ENCODE results near the gene CMTM8.
A peak's percentile ranks its signal among the peaks of the same experiment; 100 is the strongest.

Gene CMTM8

DNA sequence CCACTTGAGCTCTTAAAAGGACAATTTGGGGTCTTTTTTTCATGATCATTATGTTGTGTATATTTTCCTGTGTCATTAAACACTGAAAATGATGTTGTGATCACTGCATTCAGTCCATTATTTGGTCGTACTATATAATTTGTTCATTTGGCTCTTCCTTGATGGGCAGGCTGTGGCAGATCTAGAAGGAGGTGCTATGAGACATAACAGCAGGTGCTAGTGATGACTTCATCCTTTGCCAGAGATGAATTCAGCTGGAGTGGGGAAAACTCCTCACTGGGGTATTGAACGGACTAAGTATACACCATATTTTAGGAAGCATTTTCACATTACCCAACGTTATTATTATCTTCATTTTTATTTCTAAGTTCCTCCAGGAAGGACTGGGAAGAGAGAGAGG, 165.2 kb downstream of the CMTM8 start:
- TF ChIP-seq, protein P1, sequence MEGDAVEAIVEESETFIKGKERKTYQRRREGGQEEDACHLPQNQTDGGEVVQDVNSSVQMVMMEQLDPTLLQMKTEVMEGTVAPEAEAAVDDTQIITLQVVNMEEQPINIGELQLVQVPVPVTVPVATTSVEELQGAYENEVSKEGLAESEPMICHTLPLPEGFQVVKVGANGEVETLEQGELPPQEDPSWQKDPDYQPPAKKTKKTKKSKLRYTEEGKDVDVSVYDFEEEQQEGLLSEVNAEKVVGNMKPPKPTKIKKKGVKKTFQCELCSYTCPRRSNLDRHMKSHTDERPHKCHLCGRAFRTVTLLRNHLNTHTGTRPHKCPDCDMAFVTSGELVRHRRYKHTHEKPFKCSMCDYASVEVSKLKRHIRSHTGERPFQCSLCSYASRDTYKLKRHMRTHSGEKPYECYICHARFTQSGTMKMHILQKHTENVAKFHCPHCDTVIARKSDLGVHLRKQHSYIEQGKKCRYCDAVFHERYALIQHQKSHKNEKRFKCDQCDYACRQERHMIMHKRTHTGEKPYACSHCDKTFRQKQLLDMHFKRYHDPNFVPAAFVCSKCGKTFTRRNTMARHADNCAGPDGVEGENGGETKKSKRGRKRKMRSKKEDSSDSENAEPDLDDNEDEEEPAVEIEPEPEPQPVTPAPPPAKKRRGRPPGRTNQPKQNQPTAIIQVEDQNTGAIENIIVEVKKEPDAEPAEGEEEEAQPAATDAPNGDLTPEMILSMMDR (IDR thresholded peaks at IDR 0.05; ENCODE audit: borderline replicate concordance, extremely low read depth, low read length, poor library complexity, severe bottlenecking): no peak
- TF ChIP-seq EZH2 (IDR thresholded peaks at IDR 0.05; ENCODE audit: borderline replicate concordance, low read depth, low read length, severe bottlenecking): no peak
- Histone ChIP-seq H3K9ac (ENCODE audit: low read depth, low read length) (no peak overlapping the region), H3K4me3 (ENCODE audit: low read depth in 1 of 2, low read length in 2 of 2) (no peak overlapping the region), H3K27ac (ENCODE audit: low read length) (no peak overlapping the region; the same call in 1 of the 2 replicates), H3K27me3 (ENCODE audit: insufficient read depth, low read length, poor library complexity) (no peaks in the 10 kb centered on the region), H3K36me3 (ENCODE audit: insufficient read depth, low read length) (no peaks in the 10 kb centered on the region; the same call in 1 of the 2 replicates), H4K20me1 (ENCODE audit: insufficient read depth, low read length) (no peaks in the 10 kb centered on the region), H3K4me2 (ENCODE audit: insufficient read depth, low read length) (no peak overlapping the region), H2AFZ (ENCODE audit: low read depth, low read length) (no peak overlapping the region), H3K9me3 (ENCODE audit: insufficient read depth, low read length, severe bottlenecking) (no peaks in the 10 kb centered on the region), H3K4me1 (ENCODE audit: insufficient read depth, low read length) (peaks cover 53% of the 10 kb centered on the region), H3K79me2 (ENCODE audit: insufficient read depth, low read length) (peaks cover 80% of the 10 kb centered on the region)
- no peak for ATAC-seq (ENCODE audit: insufficient read depth, low read depth)
- no peak for DNase-seq

DNA sequence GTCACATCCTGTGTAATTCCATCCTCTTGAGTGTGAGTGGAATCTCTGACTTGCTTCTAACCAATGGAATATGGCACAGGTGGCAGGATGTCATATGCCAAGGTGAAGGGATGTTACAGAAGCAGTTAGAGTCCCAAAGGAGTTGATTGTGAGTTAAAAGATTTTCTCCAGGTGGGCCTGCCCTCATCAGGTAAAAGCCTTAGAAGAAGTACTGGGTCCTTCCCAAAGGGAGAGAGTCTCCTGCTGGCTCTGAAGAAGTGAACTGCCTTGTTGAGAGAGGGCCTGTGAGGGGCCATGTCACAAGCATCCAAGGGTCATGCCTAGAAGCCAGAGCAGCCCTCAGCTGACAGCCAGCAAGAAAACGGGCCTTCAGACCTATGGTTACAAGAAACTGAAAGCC, 166.2 kb downstream of the CMTM8 start:
- no peak overlapping the region for H3K4me3 ChIP-seq (ENCODE audit: low read depth in 1 of 2, low read length in 2 of 2)
- peak overlapping the region; percentile 79 for H3K27ac ChIP-seq (ENCODE audit: low read length)
- H3K36me3 ChIP-seq (ENCODE audit: insufficient read depth, low read length): no peaks in the 10 kb centered on the region; the same call in 1 of the 2 replicates
- H4K20me1 ChIP-seq (ENCODE audit: insufficient read depth, low read length): no peaks in the 10 kb centered on the region
- H3K27me3 ChIP-seq (ENCODE audit: insufficient read depth, low read length, poor library complexity): no peaks in the 10 kb centered on the region
- peaks cover 79% of the 10 kb centered on the region for H3K79me2 ChIP-seq (ENCODE audit: insufficient read depth, low read length)
- no peaks in the 10 kb centered on the region for H3K9me3 ChIP-seq (ENCODE audit: insufficient read depth, low read length, severe bottlenecking)
- TF ChIP-seq, protein P1 (IDR thresholded peaks at IDR 0.05; ENCODE audit: borderline replicate concordance, extremely low read depth, low read length, poor library complexity, severe bottlenecking): no peak
- no peak for TF ChIP-seq EZH2 (IDR thresholded peaks at IDR 0.05; ENCODE audit: borderline replicate concordance, low read depth, low read length, severe bottlenecking)
- ATAC-seq (ENCODE audit: insufficient read depth, low read depth) (no peak), DNase-seq (no peak)
- no peak overlapping the region for H3K9ac ChIP-seq (ENCODE audit: low read depth, low read length)
- H3K4me1 ChIP-seq (ENCODE audit: insufficient read depth, low read length): peaks cover 62% of the 10 kb centered on the region
- H2AFZ ChIP-seq (ENCODE audit: low read depth, low read length): no peak overlapping the region
- no peak overlapping the region for H3K4me2 ChIP-seq (ENCODE audit: insufficient read depth, low read length)

DNA sequence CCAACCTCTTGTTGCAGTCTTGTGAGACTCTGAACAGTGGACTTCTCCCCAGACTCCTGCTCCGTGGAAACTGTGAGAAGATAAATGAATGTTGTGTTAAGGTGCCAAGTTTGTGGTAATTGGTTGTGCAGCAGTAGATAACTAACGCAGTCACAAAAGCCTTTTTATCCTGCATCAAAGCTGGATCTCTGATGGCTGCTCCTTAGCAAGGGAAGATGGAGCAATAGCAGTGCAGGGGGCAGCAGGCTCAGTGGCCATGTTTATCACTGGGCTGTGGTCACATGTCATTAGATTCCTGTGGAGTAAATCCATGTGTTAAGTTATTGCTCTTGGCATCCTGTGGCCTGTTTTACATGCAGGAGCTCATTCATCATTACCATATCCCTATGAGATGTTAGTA, 166.7 kb downstream of the CMTM8 start:
- peaks cover 67% of the 10 kb centered on the region for H3K4me1 ChIP-seq (ENCODE audit: insufficient read depth, low read length)
- no peaks in the 10 kb centered on the region for H3K27me3 ChIP-seq (ENCODE audit: insufficient read depth, low read length, poor library complexity)
- H2AFZ ChIP-seq (ENCODE audit: low read depth, low read length): no peak overlapping the region
- no peaks in the 10 kb centered on the region for H3K9me3 ChIP-seq (ENCODE audit: insufficient read depth, low read length, severe bottlenecking)
- no peak overlapping the region for H3K4me3 ChIP-seq (ENCODE audit: low read depth in 1 of 2, low read length in 2 of 2)
- peaks cover 79% of the 10 kb centered on the region for H3K79me2 ChIP-seq (ENCODE audit: insufficient read depth, low read length)
- H3K4me2 ChIP-seq (ENCODE audit: insufficient read depth, low read length): no peak overlapping the region
- H4K20me1 ChIP-seq (ENCODE audit: insufficient read depth, low read length): no peaks in the 10 kb centered on the region
- no peak for DNase-seq
- TF ChIP-seq, protein P1 (IDR thresholded peaks at IDR 0.05; ENCODE audit: borderline replicate concordance, extremely low read depth, low read length, poor library complexity, severe bottlenecking): no peak
- TF ChIP-seq EZH2 (IDR thresholded peaks at IDR 0.05; ENCODE audit: borderline replicate concordance, low read depth, low read length, severe bottlenecking): no peak
- peak overlapping the region; percentile 79 for H3K27ac ChIP-seq (ENCODE audit: low read length)
- no peak for ATAC-seq (ENCODE audit: insufficient read depth, low read depth)
- no peaks in the 10 kb centered on the region; the same call in 1 of the 2 replicates for H3K36me3 ChIP-seq (ENCODE audit: insufficient read depth, low read length)
- no peak overlapping the region for H3K9ac ChIP-seq (ENCODE audit: low read depth, low read length)
